A673 (cell line): ENCODE measurements around the gene DMD.

ENCODE experiments used
- EZH2 ChIP-seq: fragments of 200-600 bp; sonication (generic); IDR thresholded peaks from 2 replicates; pipeline ENCODE4 v1.6.1; 2017; ENCODE audit warnings: borderline replicate concordance, low read depth, mild to moderate bottlenecking, mixed read lengths, antibody characterized with exemption, low read length; ENCODE audit not compliant: poor library complexity, severe bottlenecking
- TF ChIP-seq, protein P1 (sequence below): fragments of 300-800, 200-600 bp; sonication (generic); conservative IDR thresholded peaks from 2 replicates; pipeline ENCODE4 v1.5.1; 2017; ENCODE audit warnings: low read depth, mild to moderate bottlenecking, antibody characterized with exemption, low read length, moderate library complexity, mixed read lengths

DNA sequence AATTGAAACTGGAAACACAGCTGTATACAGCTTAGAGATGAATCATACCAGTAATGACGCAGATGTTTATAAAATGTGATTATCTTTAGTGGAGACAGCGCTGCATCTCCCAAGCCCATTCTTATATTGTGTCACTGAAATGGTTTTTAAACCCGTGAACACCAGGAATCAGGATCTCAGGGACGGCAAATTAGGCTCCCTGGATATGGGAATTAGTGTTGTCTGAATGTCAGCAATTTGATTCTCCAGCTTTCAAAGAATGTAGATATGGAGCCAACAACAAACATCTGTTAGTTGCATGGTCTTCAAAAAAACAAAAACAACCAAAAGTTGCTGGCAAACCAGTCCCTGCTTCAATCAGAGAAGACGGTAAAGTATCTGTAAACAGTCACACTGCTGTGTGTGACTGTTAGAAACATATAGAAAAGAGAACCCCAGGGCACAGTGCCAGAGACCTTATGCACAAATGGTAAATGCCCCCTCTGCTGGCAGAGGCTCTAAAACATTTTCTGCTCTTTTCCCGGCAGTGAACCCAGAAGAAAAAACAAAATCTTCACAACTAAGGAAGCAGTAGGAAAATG, 1787.7 kb downstream of the DMD start:
- TF ChIP-seq, protein P1, sequence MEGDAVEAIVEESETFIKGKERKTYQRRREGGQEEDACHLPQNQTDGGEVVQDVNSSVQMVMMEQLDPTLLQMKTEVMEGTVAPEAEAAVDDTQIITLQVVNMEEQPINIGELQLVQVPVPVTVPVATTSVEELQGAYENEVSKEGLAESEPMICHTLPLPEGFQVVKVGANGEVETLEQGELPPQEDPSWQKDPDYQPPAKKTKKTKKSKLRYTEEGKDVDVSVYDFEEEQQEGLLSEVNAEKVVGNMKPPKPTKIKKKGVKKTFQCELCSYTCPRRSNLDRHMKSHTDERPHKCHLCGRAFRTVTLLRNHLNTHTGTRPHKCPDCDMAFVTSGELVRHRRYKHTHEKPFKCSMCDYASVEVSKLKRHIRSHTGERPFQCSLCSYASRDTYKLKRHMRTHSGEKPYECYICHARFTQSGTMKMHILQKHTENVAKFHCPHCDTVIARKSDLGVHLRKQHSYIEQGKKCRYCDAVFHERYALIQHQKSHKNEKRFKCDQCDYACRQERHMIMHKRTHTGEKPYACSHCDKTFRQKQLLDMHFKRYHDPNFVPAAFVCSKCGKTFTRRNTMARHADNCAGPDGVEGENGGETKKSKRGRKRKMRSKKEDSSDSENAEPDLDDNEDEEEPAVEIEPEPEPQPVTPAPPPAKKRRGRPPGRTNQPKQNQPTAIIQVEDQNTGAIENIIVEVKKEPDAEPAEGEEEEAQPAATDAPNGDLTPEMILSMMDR, result peak; percentile 64
- TF ChIP-seq EZH2, result no peak
